DND-41 (cell line): Measurements from ENCODE around the gene ARPIN.

ENCODE experiments used
- ATAC-seq: fragments of 200-7000 bp; cut with Tn5 transposase; 3 replicates; pipeline ENCODE4 v1.9.1; 2021; ENCODE audit warnings: low read depth; ENCODE audit not compliant: insufficient read depth
- DNase-seq: peaks from one replicate; pipeline ENCODE4 v3.0.0-alpha.2; 2020
- H2AFZ ChIP-seq: 2 replicates; pipeline ENCODE4 v1.6.0; 2012; ENCODE audit warnings: low read depth, low read length
- H3K27ac ChIP-seq: 2 replicates; pipeline ENCODE4 v1.5.1; 2012; ENCODE audit warnings: low read length, inconsistent platforms
- H3K27me3 ChIP-seq: fragments of 200-600 bp; sonication (generic); 2 replicates; pipeline ENCODE4 v1.6.0; 2012; ENCODE audit warnings: low read length, mild to moderate bottlenecking, inconsistent platforms; ENCODE audit not compliant: insufficient read depth, poor library complexity
- H3K36me3 ChIP-seq: 2 replicates; pipeline ENCODE4 v1.5.1; 2012; ENCODE audit warnings: low read length, inconsistent platforms; ENCODE audit not compliant: insufficient read depth
- H3K4me1 ChIP-seq: 2 replicates; pipeline ENCODE4 v1.5.1; 2012; ENCODE audit warnings: mild to moderate bottlenecking, low read length; ENCODE audit not compliant: insufficient read depth
- H3K4me2 ChIP-seq: 2 replicates; pipeline ENCODE4 v1.6.0; 2012; ENCODE audit warnings: mild to moderate bottlenecking, moderate library complexity, low read length, inconsistent platforms; ENCODE audit not compliant: insufficient read depth
- H3K4me3 ChIP-seq, 2 experiments: fragments of 200-600 bp in 1 of 2; shearing (Covaris generic) in 1 of 2; 2 replicates each; pipeline ENCODE4 v1.5.1; 2012 to 2016; ENCODE audit warnings: inconsistent platforms in 2 of 2, low read length in 2 of 2, mild to moderate bottlenecking in 2 of 2, low read depth in 1 of 2, moderate library complexity in 1 of 2
- H3K79me2 ChIP-seq: 2 replicates; pipeline ENCODE4 v1.6.0; 2012; ENCODE audit warnings: low read length, inconsistent platforms; ENCODE audit not compliant: insufficient read depth
- H3K9ac ChIP-seq: 2 replicates; pipeline ENCODE4 v1.6.0; 2012; ENCODE audit warnings: low read depth, mild to moderate bottlenecking, inconsistent platforms, low read length, moderate library complexity
- H3K9me3 ChIP-seq: 2 replicates; pipeline ENCODE4 v1.5.1; 2012; ENCODE audit warnings: low read length, moderate library complexity, mild to moderate bottlenecking, inconsistent platforms; ENCODE audit not compliant: insufficient read depth, severe bottlenecking
- H4K20me1 ChIP-seq: 2 replicates; pipeline ENCODE4 v1.6.0; 2012; ENCODE audit warnings: low read length; ENCODE audit not compliant: insufficient read depth
- CTCF ChIP-seq: IDR thresholded peaks from 2 replicates; pipeline ENCODE4 v1.5.1; 2012; ENCODE audit warnings: borderline replicate concordance, low read length, moderate library complexity, mild to moderate bottlenecking; ENCODE audit not compliant: poor library complexity, severe bottlenecking; ENCODE audit errors: extremely low read depth
- EZH2 ChIP-seq: IDR thresholded peaks from 3 replicates; pipeline ENCODE4 v1.6.1; 2012; ENCODE audit warnings: borderline replicate concordance, low read depth, mild to moderate bottlenecking, moderate library complexity, low read length, inconsistent platforms; ENCODE audit not compliant: severe bottlenecking

Gene ARPIN

GRCh38 chr15:89926158-89926557, 13.4 kb upstream of the ARPIN start:
- Histone ChIP-seq H3K9ac (no peak overlapping the region), H3K4me3 (no peak overlapping the region), H3K27ac (no peak overlapping the region), H3K79me2 (no peaks in the 10 kb centered on the region), H3K9me3 (no peaks in the 10 kb centered on the region), H4K20me1 (no peaks in the 10 kb centered on the region), H3K4me1 (no peaks in the 10 kb centered on the region), H3K27me3 (no peaks in the 10 kb centered on the region), H3K4me2 (no peak overlapping the region), H3K36me3 (no peaks in the 10 kb centered on the region), H2AFZ (no peak overlapping the region)
- DNase-seq (no peak), ATAC-seq (no peak)
- TF ChIP-seq CTCF (no peak), EZH2 (no peak)

DNA sequence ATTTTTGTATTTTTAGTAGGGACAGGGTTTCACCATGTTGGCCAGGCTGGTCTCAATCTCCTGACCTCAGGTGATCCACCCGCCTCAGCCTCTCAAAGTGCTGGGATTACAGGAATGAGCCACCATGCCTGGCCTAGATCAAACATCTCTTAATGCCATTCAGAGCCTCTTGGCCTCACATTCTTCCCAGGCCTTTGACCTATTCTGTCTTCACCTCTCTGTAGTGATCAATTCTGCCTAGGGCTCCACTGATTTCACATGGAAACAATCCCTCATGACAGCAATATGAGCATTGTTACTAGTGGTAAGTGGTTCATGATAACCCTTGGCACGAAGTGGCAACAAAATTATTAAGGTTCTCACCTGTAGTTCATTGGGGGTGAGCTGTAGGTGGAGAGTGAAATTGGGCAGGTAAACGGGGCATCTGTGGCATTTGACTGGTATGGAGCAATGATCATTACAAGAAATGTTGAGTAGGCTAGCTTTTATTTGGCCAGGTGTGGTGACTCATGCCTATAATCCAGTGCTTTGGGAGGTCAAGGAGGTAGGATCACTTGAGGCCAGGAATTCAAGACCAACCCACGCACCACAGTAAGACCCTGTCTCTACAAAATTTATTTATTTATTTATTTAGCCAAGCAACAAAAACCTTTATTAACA, 4.8 kb upstream of the ARPIN start:
- H3K4me2 ChIP-seq = no peak overlapping the region
- H4K20me1 ChIP-seq = no peaks in the 10 kb centered on the region
- H3K9me3 ChIP-seq = no peaks in the 10 kb centered on the region
- H2AFZ ChIP-seq = no peak overlapping the region
- H3K27ac ChIP-seq = no peak overlapping the region
- no peak overlapping the region for H3K9ac ChIP-seq
- no peaks in the 10 kb centered on the region for H3K27me3 ChIP-seq
- DNase-seq (no peak), ATAC-seq (no peak)
- no peaks in the 10 kb centered on the region for H3K79me2 ChIP-seq
- H3K36me3 ChIP-seq = no peaks in the 10 kb centered on the region
- no peak overlapping the region for H3K4me3 ChIP-seq
- no peak for TF ChIP-seq EZH2
- TF ChIP-seq CTCF = no peak
- no peaks in the 10 kb centered on the region for H3K4me1 ChIP-seq

DNA sequence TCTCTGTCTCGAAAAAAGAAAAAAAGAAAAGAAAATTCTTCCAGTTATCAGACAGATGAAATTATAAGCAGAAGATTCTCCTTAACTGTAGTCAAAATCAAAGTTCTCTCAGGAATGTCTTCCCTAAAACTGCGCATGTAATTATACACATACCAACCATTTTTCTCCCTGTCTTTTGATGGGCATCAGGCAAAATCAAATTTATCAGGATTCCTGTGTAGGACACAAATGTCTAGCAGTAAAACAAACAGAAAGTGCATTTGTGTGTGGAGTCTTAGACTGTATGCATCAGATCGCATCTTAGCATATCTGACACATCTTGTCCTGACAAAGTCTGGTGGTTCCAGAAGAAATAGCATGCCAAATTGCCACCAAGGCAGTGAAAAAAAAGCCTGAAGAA, 3.9 kb upstream of the ARPIN start:
- Histone ChIP-seq H2AFZ (no peak overlapping the region), H3K36me3 (no peaks in the 10 kb centered on the region), H3K4me1 (no peaks in the 10 kb centered on the region), H3K27me3 (no peaks in the 10 kb centered on the region), H3K27ac (no peak overlapping the region), H3K9ac (no peak overlapping the region), H3K79me2 (no peaks in the 10 kb centered on the region), H3K9me3 (no peaks in the 10 kb centered on the region), H4K20me1 (no peaks in the 10 kb centered on the region), H3K4me2 (no peak overlapping the region), H3K4me3 (no peak overlapping the region)
- ATAC-seq = no peak
- DNase-seq = no peak
- TF ChIP-seq CTCF (no peak), EZH2 (no peak)
